Kidney glomerular epithelial cell (primary cell): ENCODE data around the gene NCBP3.
"Not testable (repeated sequence)": the region's sequence is repeated elsewhere in the genome, so short reads cannot be mapped to it uniquely, and the experiment has no call there.

ENCODE experiments used
- DNase-seq: peaks from one replicate; lab custom pipeline; 2025; lab: John Stamatoyannopoulos, UW

The NCBP3 gene

DNA sequence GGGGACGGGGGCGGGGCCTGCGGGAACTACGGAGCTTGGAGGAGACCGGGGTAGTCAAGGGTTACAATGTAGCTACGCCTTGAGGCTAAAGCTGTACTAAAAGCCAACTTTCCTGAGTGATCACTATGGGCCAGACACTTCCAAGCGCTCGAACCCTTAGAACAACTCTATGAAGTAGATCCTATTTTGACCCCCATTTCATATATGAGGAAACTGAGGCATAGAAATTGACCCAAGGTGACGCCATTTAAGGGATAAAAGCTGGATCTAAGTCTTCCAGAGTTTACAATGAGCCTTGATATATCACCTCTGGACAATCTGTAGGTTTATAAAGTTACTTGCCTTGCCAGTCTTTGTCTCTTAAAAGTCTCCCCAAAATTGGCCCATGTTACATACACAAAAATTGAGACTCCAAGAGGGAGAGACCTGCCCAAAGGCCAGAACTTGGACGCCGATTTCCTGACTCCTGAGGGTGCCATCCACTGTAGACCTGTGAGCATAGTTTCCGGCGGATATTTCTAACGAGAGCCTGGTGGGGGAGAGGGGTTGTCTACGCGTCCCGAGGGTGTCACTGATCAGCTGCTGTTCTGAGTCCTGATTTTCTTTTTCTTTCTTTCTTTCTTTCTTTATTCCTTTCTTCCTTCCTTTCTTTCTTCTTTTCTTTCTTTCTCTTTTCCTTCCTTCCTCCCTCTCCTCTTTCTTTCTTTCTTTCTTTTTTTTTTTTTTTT lies 555 bp upstream of the NCBP3 start:
- no peak for DNase-seq

DNA sequence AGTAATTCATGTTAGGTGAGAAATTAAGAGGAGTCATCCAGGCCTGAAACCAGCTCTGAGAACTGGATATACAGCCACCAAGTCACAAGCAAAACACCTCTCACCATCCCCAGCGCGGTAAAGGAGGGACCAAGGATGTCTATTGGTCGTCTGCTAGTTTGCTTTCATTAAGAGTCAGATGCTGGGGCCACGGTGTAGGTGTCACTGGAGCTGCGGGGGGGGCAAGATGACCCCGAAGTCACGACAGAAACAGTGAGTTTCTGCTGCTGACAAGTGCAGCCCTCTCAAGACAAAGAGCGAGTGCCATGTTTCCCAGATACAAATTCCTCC lies 790 bp downstream of the NCBP3 start:
- DNase-seq: peak; percentile 4

DNA sequence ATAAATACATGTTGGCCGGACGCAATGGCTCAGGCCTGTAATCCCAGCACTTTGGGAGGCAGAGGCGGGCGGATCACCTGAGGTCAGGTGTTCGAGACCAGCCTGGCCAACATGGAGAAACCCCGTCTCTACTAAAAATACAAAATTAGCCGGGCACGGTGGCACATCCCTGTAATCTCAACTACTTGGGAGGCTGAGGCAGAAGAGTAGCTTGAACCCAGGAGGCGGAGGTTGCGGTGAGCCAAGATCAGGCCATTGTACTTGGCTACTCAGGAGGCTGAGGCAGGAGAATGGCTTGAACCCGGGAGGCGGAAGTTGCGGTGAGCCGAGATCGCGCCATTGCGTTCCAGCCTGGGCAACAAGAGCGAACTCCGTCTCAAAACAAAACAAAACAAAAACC lies 1.5 kb downstream of the NCBP3 start:
- not testable (repeated sequence) for DNase-seq

DNA sequence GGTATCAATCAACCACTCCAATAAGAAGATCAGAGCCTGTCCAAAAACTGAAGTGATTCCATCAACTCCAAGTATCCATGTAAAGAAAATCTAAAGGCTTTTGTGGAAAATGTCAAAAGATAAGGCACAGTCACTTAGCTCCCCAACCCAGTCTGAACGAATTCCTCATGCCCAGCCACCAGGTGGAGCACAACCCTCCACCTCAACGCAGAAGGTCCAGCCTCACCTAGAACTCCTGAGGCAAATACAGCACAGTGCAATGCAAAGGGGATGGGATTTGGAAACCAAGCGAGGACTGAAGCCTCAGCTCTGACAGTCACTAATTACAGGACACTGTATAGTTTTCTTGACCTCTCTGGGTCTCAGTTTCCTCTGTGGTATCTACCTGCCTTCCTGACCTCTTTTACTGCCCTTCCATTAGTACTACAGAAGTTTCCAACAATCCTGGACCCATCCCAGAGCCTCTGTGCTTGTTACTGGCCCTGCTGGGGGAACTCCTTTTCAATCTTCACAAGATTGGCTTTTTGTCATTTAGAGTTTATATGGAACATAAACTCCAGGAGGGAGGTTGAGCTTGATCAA lies 2.0 kb downstream of the NCBP3 start:
- peak; percentile 11 for DNase-seq

DNA sequence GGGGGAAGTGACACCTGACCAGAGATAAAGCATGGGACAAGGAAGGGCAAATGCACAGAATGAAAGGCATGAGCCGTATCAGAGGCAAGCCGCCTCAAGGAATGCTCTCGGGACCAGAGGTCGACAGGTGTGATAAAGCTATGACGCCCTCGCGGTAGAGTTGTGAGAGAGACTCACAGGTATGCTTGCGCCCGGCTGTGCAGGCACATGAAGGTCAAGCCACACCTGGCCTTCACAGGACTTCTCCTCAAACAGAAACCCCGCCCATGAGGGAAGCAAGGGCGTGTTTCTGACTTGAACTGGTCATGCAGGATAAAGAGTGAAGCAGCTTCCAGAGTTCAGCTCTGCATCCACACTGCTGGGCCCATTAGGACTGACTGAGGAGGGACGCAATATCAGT lies 7.8 kb downstream of the NCBP3 start:
- no peak for DNase-seq

DNA sequence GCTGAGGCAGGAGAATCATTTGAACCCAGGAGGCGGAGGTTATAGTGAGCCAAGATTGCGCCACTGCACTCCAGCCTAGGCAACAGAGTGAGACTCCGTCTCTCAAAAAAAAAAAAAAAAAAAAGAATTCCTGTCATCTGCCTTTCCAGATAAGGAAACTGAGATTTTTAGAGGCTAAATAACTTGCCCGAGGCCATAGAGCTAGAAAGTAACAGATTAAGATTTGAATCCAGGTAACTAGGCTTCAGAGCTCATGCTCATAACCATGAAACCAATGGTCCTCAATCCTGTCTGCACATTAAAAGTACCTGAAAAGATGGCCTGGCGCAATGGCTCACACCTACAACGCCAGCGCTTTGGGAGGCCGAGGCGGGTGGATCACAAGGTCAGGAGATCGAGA lies 9.5 kb downstream of the NCBP3 start:
- DNase-seq: no peak

DNA sequence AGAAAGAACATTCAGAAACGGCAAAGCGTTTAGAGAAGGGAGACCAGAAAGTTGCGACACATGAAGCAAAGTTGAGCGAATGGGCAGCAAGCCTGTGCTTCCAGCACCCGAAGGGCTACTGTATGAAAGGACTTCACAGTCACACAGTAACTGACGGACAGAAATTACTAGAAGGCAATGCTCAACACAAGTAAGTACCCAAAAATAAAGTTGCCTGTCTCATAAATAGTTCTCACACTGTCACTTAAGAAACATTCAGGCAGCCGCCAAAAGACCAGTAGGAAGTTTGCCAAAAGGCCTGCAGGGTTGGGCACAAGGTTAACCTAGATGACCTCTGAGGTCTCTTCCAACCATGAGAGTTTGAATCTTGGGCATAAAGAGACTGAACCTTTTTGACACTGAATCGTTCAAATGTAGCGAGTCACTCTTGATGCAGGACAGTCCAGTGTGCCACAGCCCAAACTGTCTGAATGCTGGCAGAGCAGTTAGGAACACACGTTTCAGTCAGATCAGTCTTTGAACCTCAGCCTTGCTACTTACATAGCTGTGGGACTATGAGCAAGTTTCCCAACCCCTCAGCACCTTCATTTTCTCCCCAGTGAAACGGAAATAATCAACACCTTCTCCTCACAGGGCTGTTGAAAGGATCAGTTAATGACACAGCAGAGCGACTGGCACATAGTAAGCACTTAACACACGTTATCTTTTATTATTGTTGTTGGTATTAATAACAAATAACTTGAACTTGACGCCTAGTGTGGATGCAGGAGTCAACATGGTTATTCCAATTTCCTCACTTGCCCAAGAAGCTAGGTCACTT lies 10.4 kb downstream of the NCBP3 start:
- DNase-seq: no peak

DNA sequence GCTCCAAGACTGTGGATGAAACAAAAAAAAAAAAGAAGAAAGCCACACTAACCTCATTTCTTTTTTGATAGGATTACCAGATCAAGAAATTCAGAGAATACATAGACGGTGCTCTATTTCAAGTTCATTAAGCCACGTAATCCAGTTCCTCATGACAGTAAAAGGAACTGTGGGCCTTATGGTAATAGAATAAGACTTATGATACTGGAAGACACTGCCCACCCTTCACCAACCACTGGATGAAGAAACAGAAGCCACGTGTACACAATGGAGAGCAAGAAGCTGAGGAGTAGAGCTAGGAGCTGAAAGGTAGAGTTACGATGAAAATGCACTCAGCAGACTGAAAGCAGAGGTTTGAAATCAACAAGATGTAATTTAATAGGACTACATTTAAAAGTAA lies 11.2 kb downstream of the NCBP3 start:
- no peak for DNase-seq

DNA sequence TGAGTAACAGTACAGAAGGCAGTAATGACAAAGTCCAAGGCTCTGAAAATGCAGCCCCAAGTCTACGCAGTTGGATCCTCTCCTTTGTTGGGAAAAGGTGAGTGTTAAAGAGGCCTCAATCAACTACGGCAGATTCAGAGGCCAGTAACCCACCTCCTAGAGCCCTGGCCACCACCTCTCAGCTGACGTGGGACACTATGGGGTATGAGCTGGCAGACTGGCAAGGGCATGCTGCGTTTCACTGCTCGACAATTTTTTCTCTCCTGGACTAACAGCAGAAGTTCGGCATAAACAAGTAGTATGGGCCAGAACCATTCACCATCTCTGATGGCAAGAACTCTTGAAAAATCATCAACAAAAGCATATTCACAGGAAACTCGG lies 17.2 kb downstream of the NCBP3 start:
- DNase-seq: no peak

DNA sequence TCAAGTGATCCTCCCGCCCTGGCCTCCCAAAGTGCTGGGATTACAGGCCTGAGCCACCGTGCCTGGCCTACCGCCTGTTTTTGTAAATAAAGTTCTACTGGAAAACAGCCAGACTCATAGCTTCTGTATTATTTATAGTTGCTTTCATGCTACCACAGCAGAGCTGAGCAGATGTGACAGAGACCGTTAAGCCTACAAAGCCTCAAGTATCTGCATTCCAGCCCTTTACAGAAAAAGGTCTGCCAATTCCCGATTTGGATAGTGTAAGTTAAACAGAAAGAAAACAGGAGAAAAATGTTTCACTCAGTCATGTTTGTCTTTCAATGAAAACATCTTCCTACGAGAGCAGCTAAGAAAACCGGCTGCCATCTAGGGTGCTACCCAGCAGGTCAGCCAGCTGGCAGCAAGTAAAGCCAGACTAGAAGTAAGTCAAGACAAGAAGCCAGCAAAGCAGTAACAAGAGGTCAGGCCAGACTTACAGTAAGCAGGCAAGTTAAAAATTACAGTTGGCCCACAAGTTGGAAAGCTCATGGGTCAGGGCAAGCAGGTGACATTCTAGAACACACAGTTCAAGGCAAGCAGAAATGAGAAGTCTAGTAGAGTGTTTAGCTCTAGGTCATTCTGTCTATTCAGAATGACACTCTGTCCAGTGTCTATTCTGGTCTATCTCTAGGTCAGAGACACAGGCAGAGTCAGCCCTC lies 17.7 kb downstream of the NCBP3 start:
- DNase-seq: no peak

DNA sequence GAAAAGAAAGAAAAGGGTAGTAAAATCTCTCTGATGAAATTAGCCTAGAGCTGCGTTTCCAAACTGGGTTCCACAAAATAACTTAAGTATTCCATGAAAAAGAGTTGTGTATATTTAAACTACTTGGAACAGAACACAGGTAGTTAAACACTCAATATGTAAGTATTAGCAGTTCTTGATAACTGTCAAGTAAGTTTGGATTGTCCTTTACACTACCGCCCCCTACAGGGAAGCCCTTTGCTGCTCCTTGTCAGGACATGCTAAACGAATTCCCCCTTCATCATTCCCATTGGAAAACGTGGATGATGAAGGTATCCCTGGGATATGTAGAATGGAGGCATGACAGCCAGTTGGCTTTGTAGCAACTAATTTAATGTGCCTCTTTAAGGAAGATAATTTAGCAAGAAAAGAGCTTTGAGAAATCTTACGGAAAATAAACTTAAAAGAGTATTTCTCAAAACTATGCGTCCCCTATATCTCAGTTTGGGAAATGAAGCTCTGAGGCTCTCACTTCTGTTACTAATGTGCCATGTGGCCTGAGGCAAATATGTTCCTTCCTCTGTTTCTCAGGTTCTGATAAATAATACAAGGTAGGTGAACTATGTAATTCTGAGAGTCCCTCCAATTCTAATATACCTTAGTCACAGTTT lies 18.8 kb downstream of the NCBP3 start:
- DNase-seq: peak; percentile 26

DNA sequence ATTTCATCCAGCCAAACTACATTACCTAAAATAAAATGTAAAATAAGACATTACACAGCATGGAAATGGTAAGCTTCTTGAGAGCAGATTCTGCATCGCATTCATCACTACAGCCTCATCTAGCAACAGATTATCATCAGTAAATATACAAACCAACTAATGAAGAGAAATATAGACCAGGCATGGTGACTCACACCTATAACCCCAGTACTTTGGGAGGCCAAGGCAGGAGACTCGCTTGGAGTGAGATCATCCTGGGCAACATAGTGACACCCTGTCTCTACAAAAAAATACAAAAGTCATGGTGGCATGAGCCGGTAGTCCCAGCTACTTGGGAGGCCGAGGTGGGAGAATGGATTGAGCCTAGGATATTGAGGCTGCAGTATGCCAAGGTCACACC lies 19.9 kb downstream of the NCBP3 start:
- DNase-seq: no peak

DNA sequence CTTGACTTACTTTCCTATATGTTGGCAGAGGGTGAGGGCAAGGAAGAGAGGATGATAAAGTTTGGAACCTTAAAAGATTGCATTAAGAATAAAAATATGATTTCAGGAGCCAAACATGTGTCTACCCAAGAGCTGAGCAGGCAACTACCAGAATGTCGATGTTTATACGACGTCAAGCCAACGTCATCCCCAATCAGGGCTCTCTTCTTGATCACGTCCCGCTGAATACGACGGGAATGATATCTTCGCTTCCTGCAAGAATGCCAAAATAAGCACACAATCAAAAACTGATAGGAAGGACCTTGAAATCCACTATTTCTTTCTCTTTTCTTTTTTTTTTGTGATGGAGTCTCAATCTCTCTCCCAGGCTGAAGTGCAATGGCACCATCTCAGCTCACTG lies 24.9 kb downstream of the NCBP3 start:
- DNase-seq: no peak

DNA sequence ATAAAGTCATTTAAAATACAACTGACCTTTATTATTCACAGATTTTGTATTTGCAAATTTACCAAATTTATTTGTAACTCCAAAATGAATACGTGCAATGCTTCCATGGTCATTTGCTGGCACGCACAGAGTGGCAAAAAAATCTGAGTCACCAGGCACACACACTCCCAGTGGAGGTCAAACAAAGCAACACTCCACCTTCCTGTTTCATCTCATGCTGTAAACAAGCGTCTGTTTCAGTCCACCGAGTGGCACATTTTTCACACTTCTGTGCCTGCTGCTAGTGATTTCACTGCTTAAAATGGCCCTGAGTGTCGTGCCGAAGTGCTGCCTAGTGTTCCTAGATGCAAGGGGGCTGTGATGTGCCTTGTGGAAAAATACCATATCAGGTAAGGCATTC lies 27.3 kb downstream of the NCBP3 start:
- DNase-seq: no peak

DNA sequence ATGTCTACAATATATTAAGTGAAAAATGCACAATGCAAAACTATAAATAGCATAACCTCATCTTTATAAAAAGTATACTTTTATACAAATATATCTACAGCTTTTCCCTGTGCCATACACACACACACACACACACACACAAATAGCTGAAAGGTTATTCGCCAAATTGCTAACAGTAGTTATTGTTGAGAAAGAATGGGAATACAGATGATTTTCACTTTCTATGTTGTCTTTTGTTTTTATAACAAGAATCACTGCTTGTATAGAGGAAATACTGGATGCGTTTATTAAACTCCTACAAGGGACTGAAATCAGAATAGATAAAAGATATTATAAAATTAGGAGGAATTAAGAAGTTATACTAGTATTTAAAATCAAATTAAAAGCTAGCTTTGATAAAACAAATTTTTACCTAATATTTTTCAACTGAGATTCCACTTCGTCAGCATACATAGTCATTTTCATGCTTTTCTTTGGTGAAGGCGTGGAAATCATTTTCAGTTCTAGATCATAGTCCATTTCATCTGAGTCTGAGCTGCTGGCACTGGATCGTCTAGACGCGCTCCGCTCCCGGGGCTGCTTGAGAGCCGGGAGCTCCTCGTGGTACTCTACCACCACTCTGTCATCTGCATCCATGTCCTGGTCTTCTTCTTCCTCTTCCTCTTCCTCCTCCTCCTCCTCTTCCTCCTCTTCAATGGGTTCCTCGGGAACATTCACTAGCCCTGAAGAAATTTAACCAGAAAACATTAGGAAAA lies 28.0 kb downstream of the NCBP3 start:
- no peak for DNase-seq

DNA sequence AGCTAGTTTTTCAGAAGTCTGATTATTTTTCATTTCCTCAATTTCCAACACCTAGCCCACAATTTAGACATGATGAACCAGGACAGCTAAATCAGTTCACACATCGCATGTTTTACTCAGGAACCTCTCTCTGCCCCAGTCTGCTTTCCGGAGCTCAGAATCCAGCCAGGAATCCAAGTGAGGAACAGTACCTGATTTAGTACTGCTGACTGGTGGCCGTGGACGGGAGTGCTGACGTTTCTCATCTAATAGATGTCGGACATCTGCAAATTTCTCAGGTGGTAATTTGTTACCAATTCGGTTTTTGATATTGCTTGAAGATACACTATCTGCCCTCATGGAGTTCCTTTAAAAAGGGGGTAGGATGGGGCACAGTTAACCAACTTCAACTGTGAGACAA lies 30.1 kb downstream of the NCBP3 start:
- DNase-seq: no peak

DNA sequence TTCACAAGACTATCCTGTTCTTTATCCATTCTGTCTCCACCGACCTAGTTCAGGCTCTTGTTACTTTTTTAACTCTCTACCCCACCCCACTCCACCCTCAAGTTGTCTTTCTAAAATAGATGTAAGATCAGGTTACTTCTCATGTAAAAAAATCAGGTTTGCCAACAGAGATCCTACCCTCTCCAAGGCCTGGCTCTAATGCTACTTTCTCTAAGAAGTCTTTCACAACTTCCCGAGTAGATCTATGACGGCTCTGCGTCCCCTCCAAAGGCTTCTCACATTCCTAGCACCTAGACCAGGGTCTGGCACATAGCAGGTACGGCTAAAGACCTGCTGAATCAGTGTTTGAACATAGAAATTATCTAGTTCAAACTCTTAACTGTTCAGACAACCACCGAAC lies 30.9 kb downstream of the NCBP3 start:
- no peak for DNase-seq

DNA sequence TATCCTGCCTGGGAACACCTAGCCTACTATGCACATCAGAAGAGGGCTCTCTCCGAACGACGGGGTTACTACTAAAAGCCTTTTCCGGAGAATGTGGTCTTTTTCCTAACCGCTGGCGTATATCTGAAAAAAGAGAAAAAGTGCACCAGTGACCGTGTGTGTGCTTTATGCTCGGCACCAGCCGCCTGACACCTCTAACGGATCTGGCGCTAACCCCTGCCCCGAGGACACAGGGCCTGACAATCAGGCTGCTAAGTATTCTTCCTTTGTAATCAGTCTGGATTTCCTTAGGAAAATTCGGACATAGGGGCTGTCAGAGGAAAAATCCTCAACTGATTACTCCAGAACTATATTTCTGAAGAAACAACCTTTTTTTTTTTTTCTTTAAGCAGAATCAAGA lies 31.7 kb downstream of the NCBP3 start:
- DNase-seq: no peak

DNA sequence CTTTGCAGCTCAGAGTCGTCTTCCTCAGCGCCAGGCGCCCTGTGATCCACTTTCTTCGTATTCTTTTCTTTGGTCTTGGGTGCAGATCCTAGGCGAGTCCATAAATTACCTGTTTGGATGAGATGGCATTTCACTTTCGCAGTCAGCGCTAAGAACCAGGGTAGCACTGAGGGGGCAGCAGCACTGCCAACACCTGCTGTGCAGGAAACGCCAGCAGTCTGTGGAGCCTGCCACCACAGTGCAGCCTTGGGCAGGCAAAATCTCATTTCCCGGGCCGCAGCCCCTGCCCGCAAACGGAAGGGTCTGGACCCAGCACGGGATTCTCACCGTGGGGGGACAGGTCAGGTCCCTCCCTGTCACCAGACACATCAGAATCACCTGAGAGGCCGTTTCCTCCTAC lies 32.9 kb downstream of the NCBP3 start:
- no peak for DNase-seq

DNA sequence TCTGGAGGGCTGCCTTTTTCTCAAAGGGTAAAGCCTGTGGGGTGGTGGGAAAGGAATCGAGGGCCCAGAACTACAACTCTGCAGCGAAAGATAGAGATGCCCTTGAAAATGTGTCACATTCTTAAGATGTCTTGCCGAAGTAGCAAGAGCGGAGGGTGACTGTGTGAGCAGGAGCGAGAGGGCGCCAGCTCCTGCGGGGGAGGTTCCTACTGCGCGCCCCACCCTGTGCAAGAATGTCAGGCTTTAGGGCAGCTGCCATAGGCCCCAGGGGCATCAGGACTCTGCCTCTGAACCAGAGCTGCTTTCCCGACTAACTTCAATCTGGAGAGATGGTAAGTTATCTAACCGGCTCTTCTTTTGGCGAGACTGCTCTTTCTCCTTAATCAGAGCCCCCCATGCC lies 33.3 kb downstream of the NCBP3 start:
- no peak for DNase-seq

DNA sequence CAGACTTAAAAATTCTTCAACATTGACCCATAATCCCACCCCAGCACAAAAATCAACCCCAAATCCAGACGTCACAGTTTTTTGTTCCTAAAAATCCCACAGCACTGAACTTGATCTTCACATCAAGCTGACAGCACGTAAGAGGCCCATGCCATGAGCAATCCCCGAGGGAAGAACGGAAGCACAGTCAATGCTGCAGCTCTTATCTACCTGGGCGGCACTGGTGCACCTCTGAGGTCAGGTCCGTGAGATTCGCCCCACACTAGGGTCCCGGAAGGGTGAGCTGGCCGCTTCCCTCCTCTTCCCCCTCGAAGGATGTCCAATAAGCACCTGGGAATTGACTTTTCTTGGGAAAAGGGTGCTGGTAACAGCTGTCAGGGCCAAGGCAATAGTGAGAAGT lies 33.8 kb downstream of the NCBP3 start:
- no peak for DNase-seq

DNA sequence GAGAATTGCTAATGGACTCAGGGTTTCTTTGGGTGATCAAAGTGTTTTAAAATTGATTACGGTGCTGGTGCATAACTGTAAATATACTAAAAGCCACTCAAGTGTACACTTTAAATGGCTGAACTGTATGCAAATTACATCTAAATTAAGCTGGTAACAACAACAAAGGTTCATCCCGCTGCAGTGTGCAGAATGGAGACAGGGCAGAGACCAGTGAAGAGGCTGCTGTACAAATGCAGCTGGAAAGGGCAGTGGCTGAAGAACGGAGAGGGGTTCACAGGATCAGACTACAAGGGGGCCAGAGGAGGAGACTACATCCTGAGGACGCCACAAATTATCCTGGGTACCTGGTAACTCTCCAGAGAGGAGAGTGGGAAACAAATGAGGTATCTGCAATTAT lies 36.0 kb downstream of the NCBP3 start:
- DNase-seq: no peak
